Measurements from ENCODE around the gene RBMS2.

Gene RBMS2

DNA sequence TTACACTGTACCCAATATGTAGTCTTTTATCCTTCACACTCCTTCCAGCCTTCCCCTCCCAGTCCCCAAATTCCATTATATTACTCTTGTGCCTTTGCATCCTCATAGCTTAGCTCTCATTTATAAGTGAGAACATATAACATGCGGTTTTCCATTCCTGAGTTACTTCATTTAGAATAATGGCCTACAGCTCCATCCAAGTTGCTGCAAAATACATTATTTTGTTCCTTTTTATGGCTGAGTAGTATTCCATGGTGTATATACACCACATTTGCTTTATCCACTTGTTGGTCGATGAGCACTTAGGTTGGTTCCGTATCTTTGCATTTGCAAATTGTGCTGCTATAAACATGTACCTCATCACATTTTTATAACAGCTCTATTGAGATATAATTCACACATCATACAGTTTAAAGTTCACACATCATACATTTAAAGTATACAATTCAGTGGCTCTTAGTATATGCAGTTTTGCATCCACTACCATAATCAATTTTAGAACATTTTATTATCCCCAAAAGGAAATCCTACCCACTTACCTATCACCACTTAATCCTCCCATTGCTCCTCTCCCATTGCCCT lies 23.5 kb downstream of the RBMS2 start:
- H2AFZ ChIP-seq (ENCODE audit: low read length), result no peak overlapping the region
- no peaks in the 10 kb centered on the region for H3K9me2 ChIP-seq (ENCODE audit: low read depth, low read length)
- H3K4me3 ChIP-seq (ENCODE audit: low read depth, low read length, poor library complexity, severe bottlenecking), result no peak overlapping the region
- no peaks in the 10 kb centered on the region for H3K9me3 ChIP-seq (ENCODE audit: low read length)
- H3K27me3 ChIP-seq (ENCODE audit: insufficient read depth, low read length), result no peaks in the 10 kb centered on the region
- TF ChIP-seq EZH2 (IDR thresholded peaks at IDR 0.05; ENCODE audit: borderline replicate concordance, low read length), result no peak
- TF ChIP-seq, protein P1, sequence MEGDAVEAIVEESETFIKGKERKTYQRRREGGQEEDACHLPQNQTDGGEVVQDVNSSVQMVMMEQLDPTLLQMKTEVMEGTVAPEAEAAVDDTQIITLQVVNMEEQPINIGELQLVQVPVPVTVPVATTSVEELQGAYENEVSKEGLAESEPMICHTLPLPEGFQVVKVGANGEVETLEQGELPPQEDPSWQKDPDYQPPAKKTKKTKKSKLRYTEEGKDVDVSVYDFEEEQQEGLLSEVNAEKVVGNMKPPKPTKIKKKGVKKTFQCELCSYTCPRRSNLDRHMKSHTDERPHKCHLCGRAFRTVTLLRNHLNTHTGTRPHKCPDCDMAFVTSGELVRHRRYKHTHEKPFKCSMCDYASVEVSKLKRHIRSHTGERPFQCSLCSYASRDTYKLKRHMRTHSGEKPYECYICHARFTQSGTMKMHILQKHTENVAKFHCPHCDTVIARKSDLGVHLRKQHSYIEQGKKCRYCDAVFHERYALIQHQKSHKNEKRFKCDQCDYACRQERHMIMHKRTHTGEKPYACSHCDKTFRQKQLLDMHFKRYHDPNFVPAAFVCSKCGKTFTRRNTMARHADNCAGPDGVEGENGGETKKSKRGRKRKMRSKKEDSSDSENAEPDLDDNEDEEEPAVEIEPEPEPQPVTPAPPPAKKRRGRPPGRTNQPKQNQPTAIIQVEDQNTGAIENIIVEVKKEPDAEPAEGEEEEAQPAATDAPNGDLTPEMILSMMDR (IDR thresholded peaks at IDR 0.05; ENCODE audit: low read length), result no peak
- H3K27ac ChIP-seq (ENCODE audit: low read depth, low read length, poor library complexity, severe bottlenecking), result no peak overlapping the region
- no peaks in the 10 kb centered on the region for H3K36me3 ChIP-seq (ENCODE audit: insufficient read depth, low read length)
- H3K4me1 ChIP-seq (ENCODE audit: insufficient read depth, low read length, severe bottlenecking), result no peaks in the 10 kb centered on the region
- H3K9ac ChIP-seq (ENCODE audit: low read length), result no peak overlapping the region
- H3F3A ChIP-seq (ENCODE audit: insufficient read depth, low read length), result no peaks in the 10 kb centered on the region
- H4K20me1 ChIP-seq (ENCODE audit: insufficient read depth, low read length), result no peaks in the 10 kb centered on the region
- no peaks in the 10 kb centered on the region for H3K79me2 ChIP-seq (ENCODE audit: insufficient read depth, low read length)
- no peak overlapping the region for H3K4me2 ChIP-seq (ENCODE audit: low read length)

DNA sequence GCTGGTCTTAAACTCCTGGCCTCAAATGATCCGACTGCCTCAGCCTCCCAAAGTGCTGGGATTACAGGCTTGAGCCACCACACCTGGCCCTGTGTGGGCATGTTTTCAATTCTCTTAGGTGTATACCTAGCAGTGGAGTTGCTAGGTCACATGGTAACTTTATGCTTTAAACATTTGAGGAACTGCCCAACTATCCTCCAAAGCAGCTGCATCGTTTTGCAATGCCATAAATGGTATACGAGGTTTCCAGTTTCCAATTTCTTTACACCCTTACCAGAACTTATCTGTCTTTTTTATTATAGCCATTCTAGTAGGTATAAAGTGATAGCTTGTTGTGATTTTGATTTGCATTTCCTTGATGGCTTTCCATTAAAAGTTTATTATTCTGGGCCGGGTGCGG lies 25.1 kb downstream of the RBMS2 start:
- no peak for TF ChIP-seq EZH2 (IDR thresholded peaks at IDR 0.05; ENCODE audit: borderline replicate concordance, low read length)
- TF ChIP-seq, protein P1 (IDR thresholded peaks at IDR 0.05; ENCODE audit: low read length), result no peak
- H3K4me1 ChIP-seq (ENCODE audit: insufficient read depth, low read length, severe bottlenecking), result no peaks in the 10 kb centered on the region
- H3K9ac ChIP-seq (ENCODE audit: low read length), result no peak overlapping the region
- H3K9me2 ChIP-seq (ENCODE audit: low read depth, low read length), result no peaks in the 10 kb centered on the region
- H3K36me3 ChIP-seq (ENCODE audit: insufficient read depth, low read length), result no peaks in the 10 kb centered on the region
- H3K79me2 ChIP-seq (ENCODE audit: insufficient read depth, low read length), result no peaks in the 10 kb centered on the region
- H2AFZ ChIP-seq (ENCODE audit: low read length), result no peak overlapping the region
- no peaks in the 10 kb centered on the region for H3K27me3 ChIP-seq (ENCODE audit: insufficient read depth, low read length)
- no peak overlapping the region for H3K4me2 ChIP-seq (ENCODE audit: low read length)
- H3K9me3 ChIP-seq (ENCODE audit: low read length), result no peaks in the 10 kb centered on the region
- no peaks in the 10 kb centered on the region for H3F3A ChIP-seq (ENCODE audit: insufficient read depth, low read length)
- H3K27ac ChIP-seq (ENCODE audit: low read depth, low read length, poor library complexity, severe bottlenecking), result no peak overlapping the region
- H4K20me1 ChIP-seq (ENCODE audit: insufficient read depth, low read length), result no peaks in the 10 kb centered on the region
- H3K4me3 ChIP-seq (ENCODE audit: low read depth, low read length, poor library complexity, severe bottlenecking), result no peak overlapping the region

DNA sequence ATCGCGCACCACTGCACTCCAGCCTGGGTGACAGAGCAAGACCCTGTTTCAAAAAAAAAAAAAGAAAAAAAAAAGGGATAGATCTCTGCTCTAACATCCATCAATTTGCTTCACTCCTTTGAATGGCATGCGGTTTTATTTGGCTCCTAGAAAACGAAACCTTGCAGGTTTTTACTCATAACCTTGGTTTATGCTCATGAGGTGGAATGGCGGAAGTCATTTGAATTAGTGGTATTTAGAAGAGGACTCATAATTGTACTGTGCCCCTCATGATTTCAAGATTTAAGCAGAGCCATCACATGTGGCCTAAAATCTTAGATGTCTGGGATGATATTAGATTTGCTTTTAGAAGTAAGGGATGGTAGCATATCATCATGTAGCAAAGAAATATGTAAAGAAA lies 29.4 kb downstream of the RBMS2 start:
- Histone ChIP-seq H3K4me2 (ENCODE audit: low read length) (no peak overlapping the region), H3K9me2 (ENCODE audit: low read depth, low read length) (no peaks in the 10 kb centered on the region), H2AFZ (ENCODE audit: low read length) (no peak overlapping the region), H3K4me3 (ENCODE audit: low read depth, low read length, poor library complexity, severe bottlenecking) (no peak overlapping the region), H3K36me3 (ENCODE audit: insufficient read depth, low read length) (no peaks in the 10 kb centered on the region), H3K9ac (ENCODE audit: low read length) (no peak overlapping the region), H4K20me1 (ENCODE audit: insufficient read depth, low read length) (no peaks in the 10 kb centered on the region), H3K9me3 (ENCODE audit: low read length) (no peaks in the 10 kb centered on the region), H3F3A (ENCODE audit: insufficient read depth, low read length) (no peaks in the 10 kb centered on the region), H3K27ac (ENCODE audit: low read depth, low read length, poor library complexity, severe bottlenecking) (no peak overlapping the region), H3K4me1 (ENCODE audit: insufficient read depth, low read length, severe bottlenecking) (no peaks in the 10 kb centered on the region), H3K27me3 (ENCODE audit: insufficient read depth, low read length) (no peaks in the 10 kb centered on the region), H3K79me2 (ENCODE audit: insufficient read depth, low read length) (no peaks in the 10 kb centered on the region)
- no peak for TF ChIP-seq EZH2 (IDR thresholded peaks at IDR 0.05; ENCODE audit: borderline replicate concordance, low read length)
- TF ChIP-seq, protein P1 (IDR thresholded peaks at IDR 0.05; ENCODE audit: low read length), result no peak
